K562 (cell line): ENCODE data around the gene CLIC1. TPM values are rescaled to one million over a fixed set of nuclear protein-coding genes. Genes with fewer than 3 reads are reported as not detected.
A peak's percentile ranks its signal among the peaks of the same experiment; 100 is the strongest.

Source experiments
- ATAC-seq: fragments of 200-7000 bp; cut with Tn5 transposase; 3 replicates; pipeline ENCODE4 v1.9.1; 2020; ENCODE audit warnings: moderate library complexity
- BruUV-seq: library from RNA; stranded (reverse); fragments of 400-500 nt; replicated peaks from 2 replicates; lab custom pipeline; 2021; lab: Mats Ljungman, UMichigan
- CTCF ChIA-PET: fragments of 300-600 bp; formaldehyde crosslinking; extraction: SDS; loops from one replicate; lab custom pipeline; 2021; ENCODE audit warnings: low intra/inter-chr PET ratio; lab: Yijun Ruan, JAX
- POLR2A ChIA-PET: fragments of 300-600, 350-650 bp; sonication (Branson Sonifier 250); formaldehyde crosslinking; extraction: SDS; loops from one replicate; lab custom pipeline; 2021; ENCODE audit warnings: antibody characterized with exemption, inconsistent platforms; lab: Yijun Ruan, JAX
- DNase-seq, 4 experiments: peaks; one replicate each; pipeline versions ENCODE4 v3.0.0 to v3.0.0-alpha.2; 2011 to 2018; ENCODE audit warnings: low spot score in 3 of 4, mixed read lengths in 3 of 4; ENCODE audit errors: extremely low read depth in 1 of 4
- FAIRE-seq: peaks from 2 replicates; lab custom pipeline; 2011; peaks lifted over from hg19 to GRCh38; lab: Jason Lieb, UNC
- H2AFZ ChIP-seq: 2 replicates; pipeline ENCODE4 v1.6.0; 2011; ENCODE audit warnings: low read depth, low read length, control low read depth, inconsistent platforms
- H3K27ac ChIP-seq: fragments of 200-600 bp; 3 replicates; pipeline ENCODE4 v1.8.0; 2011; ENCODE audit warnings: low read depth, mild to moderate bottlenecking, control low read depth, inconsistent platforms, low read length, moderate library complexity, mixed read lengths; ENCODE audit errors: extremely low read depth
- H3K27me3 ChIP-seq, 2 experiments: fragments of 300-600 bp in 1 of 2; 2 replicates in 1 of 2; 3 replicates in 1 of 2; pipeline versions ENCODE4 v1.6.0 to v1.8.0; 2011; ENCODE audit warnings: inconsistent platforms in 2 of 2, low read length in 2 of 2, mild to moderate bottlenecking in 1 of 2, mixed read lengths in 1 of 2, moderate library complexity in 1 of 2; ENCODE audit not compliant: control insufficient read depth in 2 of 2, insufficient read depth in 2 of 2
- H3K36me3 ChIP-seq: fragments of 300-600 bp; 3 replicates; pipeline ENCODE4 v1.8.0; 2011; ENCODE audit warnings: mild to moderate bottlenecking, low read length, inconsistent platforms; ENCODE audit not compliant: control insufficient read depth, insufficient read depth
- H3K4me1 ChIP-seq, 2 experiments: fragments of 200-600 bp in 1 of 2; replicated peaks in 1 of 2; 2 replicates in 1 of 2; 3 replicates in 1 of 2; pipeline versions ENCODE4 v1.5.1 to v1.8.0; 2011; ENCODE audit warnings: inconsistent platforms in 2 of 2, low read length in 2 of 2, mild to moderate bottlenecking in 1 of 2, mixed read lengths in 1 of 2, moderate library complexity in 1 of 2; ENCODE audit not compliant: control insufficient read depth in 2 of 2, insufficient read depth in 2 of 2
- H3K4me2 ChIP-seq: 2 replicates; pipeline ENCODE4 v1.6.1; 2011; ENCODE audit warnings: low read length, control low read depth, inconsistent platforms, mixed read lengths; ENCODE audit not compliant: insufficient read depth
- H3K4me3 ChIP-seq: fragments of 200-600 bp; sonication (generic), shearing (Covaris generic); 2 replicates; pipeline ENCODE4 v1.5.1; 2016; ENCODE audit warnings: control low read depth, inconsistent platforms
- H3K79me2 ChIP-seq: fragments of 200-600 bp; 3 replicates; pipeline ENCODE4 v1.8.0; 2011; ENCODE audit warnings: low read length, inconsistent platforms; ENCODE audit not compliant: control insufficient read depth, insufficient read depth
- H3K9ac ChIP-seq, 2 experiments: 2 replicates each; pipeline versions ENCODE4 v1.6.0 to v1.6.1; 2011; ENCODE audit warnings: low read depth in 2 of 2, low read length in 2 of 2, control low read depth in 1 of 2, inconsistent platforms in 1 of 2, mild to moderate bottlenecking in 1 of 2, mixed read lengths in 1 of 2; ENCODE audit not compliant: insufficient read depth in 1 of 2
- H3K9me1 ChIP-seq: one replicate; pipeline ENCODE4 v1.6.0; 2011; ENCODE audit warnings: inconsistent platforms, mild to moderate bottlenecking, low read length, moderate library complexity; ENCODE audit not compliant: control insufficient read depth, insufficient read depth
- H3K9me3 ChIP-seq: replicated peaks from 2 replicates; pipeline ENCODE4 v1.5.1; 2011; ENCODE audit warnings: low read depth, low read length, inconsistent platforms; ENCODE audit not compliant: control insufficient read depth, insufficient read depth
- H4K20me1 ChIP-seq: replicated peaks from 2 replicates; pipeline ENCODE4 v1.6.1; 2011; ENCODE audit warnings: low read length, inconsistent platforms, mixed read lengths; ENCODE audit not compliant: control insufficient read depth, insufficient read depth
- GTF2B ChIP-seq: IDR thresholded peaks from 2 replicates; pipeline ENCODE4 v1.6.1; 2011; ENCODE audit not compliant: insufficient read length; ENCODE audit errors: extremely low read depth
- GTF2F1 ChIP-seq: IDR thresholded peaks from 2 replicates; pipeline ENCODE4 v1.6.1; 2011; ENCODE audit warnings: low read depth, low read length, improper control_type of control experiment
- JUND ChIP-seq, 2 experiments: IDR thresholded peaks; 2 replicates in 1 of 2; 3 replicates in 1 of 2; pipeline ENCODE4 v1.6.1; 2011; ENCODE audit warnings: borderline replicate concordance in 2 of 2, low read depth in 2 of 2, low read length in 2 of 2, improper control_type of control experiment in 1 of 2, missing biosample characterization in 1 of 2, missing genetic modification characterization in 1 of 2, missing genetic modification reagents in 1 of 2
- MED1 ChIP-seq: sonication (generic); formaldehyde crosslinking; IDR thresholded peaks from 2 replicates; pipeline ENCODE4 v1.8.1; 2023; ENCODE audit warnings: missing genetic modification reagents, borderline replicate concordance
- PBX2 ChIP-seq, 2 experiments: IDR thresholded peaks in 1 of 2; conservative IDR thresholded peaks in 1 of 2; 2 replicates each; pipeline ENCODE4 v1.6.1; 2016; ENCODE audit warnings: low read depth in 2 of 2, mild to moderate bottlenecking in 1 of 2, missing compliant biosample characterization in 1 of 2, missing genetic modification characterization in 1 of 2, moderate library complexity in 1 of 2
- PHB2 ChIP-seq: fragments of 450-650 bp; IDR thresholded peaks from 2 replicates; pipeline ENCODE4 v1.6.1; 2017; ENCODE audit warnings: low read depth
- RBFOX2 ChIP-seq: fragments of 200-400 bp; formaldehyde crosslinking; IDR thresholded peaks from 2 replicates; pipeline ENCODE4 v1.6.1; 2017; ENCODE audit warnings: low read depth, mild to moderate bottlenecking, low read length, moderate library complexity
- RBM22 ChIP-seq: fragments of 200-400 bp; formaldehyde crosslinking; IDR thresholded peaks from 2 replicates; pipeline ENCODE4 v1.6.1; 2018; ENCODE audit warnings: low read length, low read depth; ENCODE audit not compliant: poor library complexity, severe bottlenecking
- SMC3 ChIP-seq: conservative IDR thresholded peaks from 2 replicates; pipeline ENCODE4 v1.6.1; 2011; ENCODE audit warnings: low read depth, low read length, improper control_type of control experiment; ENCODE audit not compliant: insufficient read depth
- WHSC1 ChIP-seq: IDR thresholded peaks from one replicate; pipeline ENCODE4 v1.6.1; 2012; ENCODE audit warnings: low read length, control low read depth, inconsistent platforms
- ZBTB26 ChIP-seq: fragments of 450-650 bp; formaldehyde crosslinking; IDR thresholded peaks from 2 replicates; pipeline ENCODE4 v1.4.0; 2022; ENCODE audit warnings: missing genetic modification characterization
- ZC3H4 ChIP-seq: sonication (generic); formaldehyde crosslinking; IDR thresholded peaks from 2 replicates; pipeline ENCODE4 v1.9.0; 2021; ENCODE audit warnings: missing genetic modification reagents, borderline replicate concordance
- WGBS: fragments of 100-300 bp; shearing (Covaris generic); methylation state at CpG from one replicate; pipeline ENCODE4 v1.1.6; 2016; ENCODE audit warnings: low coverage, mixed read lengths; ENCODE audit not compliant: insufficient coverage; ENCODE audit errors: missing lambda C conversion rate; 5-methylcytosine and 5-hydroxymethylcytosine counted together
- in situ Hi-C: fragments of 300-500 bp; cut with MboI; formaldehyde crosslinking; loops from 4 replicates; pipeline ENCODE4 v1.15.0; 2018; ENCODE audit warnings: inconsistent platforms, mixed read lengths
- intact Hi-C: fragments of 100-400 bp; cut with micrococcal nuclease; formaldehyde crosslinking; loops from 2 replicates; pipeline ENCODE4 v1.14.2; 2022
- polyA plus RNA-seq, 8 experiments: library from polyadenylated mRNA; depleted of rRNA in 4 of 8; stranded (reverse) in 5 of 8; unstranded in 3 of 8; fragments of >200 nt; fragmentation: Nextera tagmentation in 2 of 8; fragmentation: Illumina TruSeq in 1 of 8; extraction: Ambion mirVana in 2 of 8; extraction: Trizol in 1 of 8; gene quantifications; 2 replicates each; pipeline versions ENCODE4 v1.2.1 to v1.2.3, GENCODE V29; 2011 to 2014; ENCODE audit warnings: inconsistent platforms in 1 of 8, missing spikeins in 1 of 8
- total RNA-seq, 7 experiments: library from RNA; depleted of rRNA in 6 of 7; stranded (reverse); fragments of >200 nt in 6 of 7; fragmentation: Illumina TruSeq in 2 of 7; extraction: Trizol in 2 of 7; gene quantifications; 2 replicates each; pipeline versions ENCODE4 v1.2.1 to v1.2.3, GENCODE V29; 2011 to 2021; ENCODE audit warnings: low replicate concordance in 1 of 7

Gene CLIC1
- total and polyA plus RNA-seq, 9 of the 15 experiments (the other 6 are each of a cell fraction or from before 2014, with no cell fraction given): 1,267 to 2,419 (median 1,808) TPM

- TF ChIP-seq PBX2 (CRISPR knock-in tag; IDR thresholded peaks at IDR 0.05; ENCODE audit: low read depth) (no peak), PBX2 (tag; conservative IDR thresholded peaks at IDR 0.05; ENCODE audit: low read depth) (no peak)
Observed at GRCh38 chr6:31767096-31767645, 30.8 kb upstream of the CLIC1 start (continued).

- in situ Hi-C loops (loop anchor here (5.0 kb wide), 1 partner anchor 79 kb away; no protein-coding TSS in a partner anchor), intact Hi-C loops (no loop called here)
- DNase-seq (peak in 1 of 4 experiments; percentile 62), ATAC-seq (no peak), FAIRE-seq (no peak)
- H3K9ac ChIP-seq: peak overlapping the region in 1 of 2 experiments; percentile 72; a peak in 2 of 4 replicates
- peaks cover 18 to 47% of the 10 kb centered on the region in 2 experiments; a peak in 4 of 5 replicates for H3K4me1 ChIP-seq
- H3K79me2 ChIP-seq: no peaks in the 10 kb centered on the region
- ChIA-PET CTCF (interaction anchor here (1.4 kb wide), 1 partner anchor 86 kb away, joined by 4 read pairs; the partner anchor contains the start of gene LY6G5C), POLR2A (interaction anchor here (0.7 to 5.9 kb wide), 20 partner anchors 7 to 106 kb away, joined by 3 to 75 read pairs (median 3); partner anchors contain the start of genes C6orf47, CLIC1, HSPA1B and LSM2)
- WGBS: 76% methylated on average over 42 of the region's 42 CpGs
- H3K9me1 ChIP-seq: peaks cover 4% of the 10 kb centered on the region
- no peaks in the 10 kb centered on the region for H3K27me3 ChIP-seq
- H3K9me3 ChIP-seq: no peaks in the 10 kb centered on the region
- no peaks in the 10 kb centered on the region for H4K20me1 ChIP-seq
- H3K4me2 ChIP-seq: no peak overlapping the region
- no peak overlapping the region for H3K4me3 ChIP-seq
- H3K27ac ChIP-seq: no peak overlapping the region
- H3K36me3 ChIP-seq: peaks cover 30% of the 10 kb centered on the region; the same call in 2 of the 3 replicates
- H2AFZ ChIP-seq: no peak overlapping the region
- BruUV-seq: no TSS peak
- no peak for TF ChIP-seq ZC3H4 (CRISPR knock-in tag)
- peak; percentile 53 for TF ChIP-seq RBFOX2
- no peak for TF ChIP-seq PHB2
- 0 out of 2 replicates have a peak, but pooled peaks have one; percentile 31 for TF ChIP-seq MED1 (CRISPR knock-in tag)
- no peak for TF ChIP-seq WHSC1
- peak; percentile 48 for TF ChIP-seq RBM22
- TF ChIP-seq SMC3: no peak
- no peak for TF ChIP-seq GTF2F1
- TF ChIP-seq GTF2B: no peak
- TF ChIP-seq ZBTB26 (CRISPR knock-in tag): 0 out of 2 replicates have a peak, but pooled peaks have one; percentile 26
- TF ChIP-seq JUND (IDR thresholded peaks at IDR 0.05; ENCODE audit: borderline replicate concordance, low read depth, low read length): no peak
- no peak for TF ChIP-seq JUND (tag; IDR thresholded peaks at IDR 0.05; ENCODE audit: borderline replicate concordance, low read depth, low read length)
Observed at GRCh38 chr6:31765910-31766794, 29.8 kb upstream of the CLIC1 start.
